Neural cell (in vitro differentiated cells): ENCODE data around the gene SYTL3. TPM values are rescaled to one million over a fixed set of nuclear protein-coding genes. Genes with fewer than 3 reads are reported as not detected.

Experiments used
- H2AFZ ChIP-seq: fragments of 200-600, 300-800 bp; sonication (generic), shearing (Covaris generic); 2 replicates; pipeline ENCODE4 v1.6.0; 2014; ENCODE audit warnings: low read depth, mild to moderate bottlenecking, antibody characterized with exemption, low read length, moderate library complexity
- H3F3A ChIP-seq: fragments of 200-600 bp; shearing (Covaris generic); 2 replicates; pipeline ENCODE4 v1.6.1; 2016; ENCODE audit warnings: mild to moderate bottlenecking, moderate library complexity, mixed read lengths, antibody characterized with exemption, low read length; ENCODE audit not compliant: insufficient read depth, poor library complexity, severe bottlenecking
- H3K27ac ChIP-seq: fragments of 200-600, 300-800 bp; sonication (generic), shearing (Covaris generic); 2 replicates; pipeline ENCODE4 v1.5.1; 2014; ENCODE audit warnings: mild to moderate bottlenecking, low read length, moderate library complexity
- H3K27me3 ChIP-seq: fragments of 300-800, 200-600 bp; sonication (generic), shearing (Covaris generic); 2 replicates; pipeline ENCODE4 v1.6.0; 2014; ENCODE audit warnings: mild to moderate bottlenecking, low read depth, low read length, moderate library complexity; ENCODE audit not compliant: insufficient read depth
- H3K36me3 ChIP-seq: fragments of 300-800, 200-600 bp; sonication (generic), shearing (Covaris generic); 2 replicates; pipeline ENCODE4 v1.5.1; 2014; ENCODE audit warnings: mild to moderate bottlenecking, antibody characterized with exemption, low read length, moderate library complexity; ENCODE audit not compliant: insufficient read depth
- H3K4me2 ChIP-seq: fragments of 300-800, 200-600 bp; sonication (generic), shearing (Covaris generic); 2 replicates; pipeline ENCODE4 v1.6.0; 2014; ENCODE audit warnings: mild to moderate bottlenecking, low read length
- H3K4me3 ChIP-seq: fragments of 300-800, 200-600 bp; sonication (generic), shearing (Covaris generic); 2 replicates; pipeline ENCODE4 v1.5.1; 2014; ENCODE audit warnings: mild to moderate bottlenecking, low read length, moderate library complexity
- H3K79me2 ChIP-seq: fragments of 200-600 bp; shearing (Covaris generic); replicated peaks from 2 replicates; pipeline ENCODE4 v1.6.0; 2014; ENCODE audit warnings: mild to moderate bottlenecking, low read length, moderate library complexity; ENCODE audit not compliant: insufficient read depth
- H3K9ac ChIP-seq: fragments of 300-800, 200-600 bp; sonication (generic), shearing (Covaris generic); 2 replicates; pipeline ENCODE4 v1.6.1; 2016; ENCODE audit warnings: mild to moderate bottlenecking, low read length, mixed read lengths
- H3K9me2 ChIP-seq: fragments of 200-600 bp; shearing (Covaris generic); 2 replicates; pipeline ENCODE4 v1.6.1; 2016; ENCODE audit warnings: mild to moderate bottlenecking, low read length, mixed read lengths; ENCODE audit not compliant: insufficient read depth
- H3K9me3 ChIP-seq: fragments of 200-600, 300-800 bp; sonication (generic), shearing (Covaris generic); 2 replicates; pipeline ENCODE4 v1.6.1; 2016; ENCODE audit warnings: mild to moderate bottlenecking, mixed run types, low read length, moderate library complexity, mixed read lengths
- H4K20me1 ChIP-seq: fragments of 200-600 bp; shearing (Covaris generic); 2 replicates; pipeline ENCODE4 v1.6.1; 2016; ENCODE audit warnings: mild to moderate bottlenecking, mixed run types; ENCODE audit not compliant: insufficient read depth
- CTCF ChIP-seq: fragments of 450-650 bp; IDR thresholded peaks from 2 replicates; pipeline ENCODE4 v1.5.1; 2014; ENCODE audit warnings: antibody characterized with exemption, mild to moderate bottlenecking, moderate library complexity; ENCODE audit not compliant: poor library complexity, severe bottlenecking
- EP300 ChIP-seq: fragments of 450-650 bp; conservative IDR thresholded peaks from 2 replicates; pipeline ENCODE4 v1.6.1; 2014; ENCODE audit warnings: antibody characterized with exemption, mild to moderate bottlenecking, moderate library complexity; ENCODE audit not compliant: poor library complexity, severe bottlenecking
- EZH2 ChIP-seq: fragments of 200-600, 300-800 bp; shearing (Covaris generic), sonication (generic); IDR thresholded peaks from 2 replicates; pipeline ENCODE4 v1.6.1; 2014; ENCODE audit warnings: antibody characterized with exemption, low read length, borderline replicate concordance, mild to moderate bottlenecking; ENCODE audit not compliant: insufficient read depth, poor library complexity, severe bottlenecking
- MXI1 ChIP-seq: fragments of 450-650 bp; conservative IDR thresholded peaks from 2 replicates; pipeline ENCODE4 v1.6.1; 2014; ENCODE audit warnings: antibody characterized with exemption, mild to moderate bottlenecking; ENCODE audit not compliant: poor library complexity, severe bottlenecking
- POLR2AphosphoS5 ChIP-seq: IDR thresholded peaks from 2 replicates; pipeline ENCODE4 v1.6.1; 2012
- RAD21 ChIP-seq: fragments of 450-650 bp; conservative IDR thresholded peaks from 2 replicates; pipeline ENCODE4 v1.6.1; 2014; ENCODE audit warnings: antibody characterized with exemption, mild to moderate bottlenecking, moderate library complexity
- REST ChIP-seq: IDR thresholded peaks from 2 replicates; pipeline ENCODE4 v1.6.1; 2012; ENCODE audit warnings: borderline replicate concordance
- SMC3 ChIP-seq: fragments of 450-650 bp; conservative IDR thresholded peaks from 2 replicates; pipeline ENCODE4 v1.6.1; 2014; ENCODE audit warnings: antibody characterized with exemption, mild to moderate bottlenecking, moderate library complexity; ENCODE audit not compliant: poor library complexity
- TAF1 ChIP-seq: IDR thresholded peaks from 2 replicates; pipeline ENCODE4 v1.6.1; 2012; ENCODE audit warnings: low read depth
- polyA plus RNA-seq: library from polyadenylated mRNA; depleted of rRNA; stranded (reverse); fragments of >200 nt; gene quantifications from 2 replicates; pipeline ENCODE4 v1.2.3, GENCODE V29; 2014

Gene SYTL3
- polyA plus RNA-seq, 1 donor from 2014 or later: 2.1 TPM

GRCh38 chr6:158626360-158627167 lies 23.3 kb upstream of the SYTL3 start:
- H3K27me3 ChIP-seq: no peaks in the 10 kb centered on the region
- no peak overlapping the region for H3K27ac ChIP-seq
- H3K9me3 ChIP-seq: no peaks in the 10 kb centered on the region
- H3K4me3 ChIP-seq: no peak overlapping the region
- H3K4me2 ChIP-seq: no peak overlapping the region
- no peak overlapping the region for H3K9ac ChIP-seq
- no peaks in the 10 kb centered on the region for H3F3A ChIP-seq
- H3K79me2 ChIP-seq: no peaks in the 10 kb centered on the region
- peaks cover 8% of the 10 kb centered on the region for H3K36me3 ChIP-seq
- H4K20me1 ChIP-seq: no peaks in the 10 kb centered on the region
- no peak overlapping the region for H2AFZ ChIP-seq
- no peaks in the 10 kb centered on the region for H3K9me2 ChIP-seq
- TF ChIP-seq REST (no peak), SMC3 (no peak), EZH2 (no peak), POLR2AphosphoS5 (no peak), EP300 (no peak), CTCF (no peak), RAD21 (no peak), MXI1 (no peak), TAF1 (no peak)

- H3K79me2 ChIP-seq: no peaks in the 10 kb centered on the region
- peaks cover 8% of the 10 kb centered on the region for H3K36me3 ChIP-seq
- H3K27me3 ChIP-seq: no peaks in the 10 kb centered on the region
- no peaks in the 10 kb centered on the region for H3F3A ChIP-seq
- H3K4me3 ChIP-seq: no peak overlapping the region
- no peak overlapping the region for H2AFZ ChIP-seq
- no peaks in the 10 kb centered on the region for H3K9me3 ChIP-seq
- no peaks in the 10 kb centered on the region for H3K9me2 ChIP-seq
- no peaks in the 10 kb centered on the region for H4K20me1 ChIP-seq
- no peak overlapping the region for H3K4me2 ChIP-seq
- H3K27ac ChIP-seq: no peak overlapping the region
- no peak for TF ChIP-seq RAD21
- no peak overlapping the region for H3K9ac ChIP-seq
Observed at GRCh38 chr6:158627168-158627939, 22.5 kb upstream of the SYTL3 start.
